Measurements from ENCODE around the gene AP1M1.

DNA sequence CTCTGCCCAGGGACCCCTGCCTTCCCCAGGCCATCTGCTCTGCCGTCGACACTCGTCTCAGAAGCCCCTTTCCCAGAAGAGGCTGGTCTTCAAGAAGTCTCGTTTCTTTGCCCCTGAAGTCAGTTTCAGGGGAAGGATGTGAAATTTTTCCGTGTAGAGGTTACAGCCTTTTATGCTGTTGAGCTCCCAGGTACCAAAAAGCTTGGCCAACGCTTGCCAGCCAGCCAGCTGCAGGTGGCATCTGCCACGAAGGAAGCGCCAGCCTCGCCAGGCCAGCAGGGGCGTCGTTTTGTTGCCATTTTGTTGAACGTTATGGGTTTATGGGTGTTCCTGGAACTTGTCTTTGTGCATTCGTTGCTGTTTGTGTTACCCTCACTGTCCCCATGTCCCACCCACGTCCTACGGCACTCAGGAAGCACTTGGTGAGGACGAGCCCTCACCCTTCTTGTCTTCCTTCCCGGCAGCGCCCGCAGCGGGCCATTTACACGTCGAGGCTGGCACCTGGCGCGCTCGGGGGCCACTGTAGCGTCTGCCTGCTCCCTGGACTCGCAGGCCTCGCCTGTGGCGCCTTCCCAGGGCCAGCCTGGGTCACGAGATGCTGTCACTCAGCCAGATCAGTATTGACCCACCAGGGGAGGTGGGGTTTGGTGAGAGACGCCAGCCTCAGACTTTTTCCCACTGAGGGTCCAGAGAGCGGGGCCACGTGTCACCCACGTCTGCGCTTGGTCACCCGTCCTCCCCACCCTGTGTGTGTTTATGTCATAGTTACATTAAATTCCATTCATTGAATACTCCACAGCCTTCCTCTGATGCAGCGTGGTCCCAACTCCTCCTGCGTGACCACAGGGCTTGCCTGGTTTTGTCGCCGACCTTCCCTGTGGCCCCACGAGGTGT, 37.1 kb downstream of the AP1M1 start:
- no peak for TF ChIP-seq POLR2AphosphoS5 (IDR thresholded peaks at IDR 0.05)
- TF ChIP-seq, protein P1, sequence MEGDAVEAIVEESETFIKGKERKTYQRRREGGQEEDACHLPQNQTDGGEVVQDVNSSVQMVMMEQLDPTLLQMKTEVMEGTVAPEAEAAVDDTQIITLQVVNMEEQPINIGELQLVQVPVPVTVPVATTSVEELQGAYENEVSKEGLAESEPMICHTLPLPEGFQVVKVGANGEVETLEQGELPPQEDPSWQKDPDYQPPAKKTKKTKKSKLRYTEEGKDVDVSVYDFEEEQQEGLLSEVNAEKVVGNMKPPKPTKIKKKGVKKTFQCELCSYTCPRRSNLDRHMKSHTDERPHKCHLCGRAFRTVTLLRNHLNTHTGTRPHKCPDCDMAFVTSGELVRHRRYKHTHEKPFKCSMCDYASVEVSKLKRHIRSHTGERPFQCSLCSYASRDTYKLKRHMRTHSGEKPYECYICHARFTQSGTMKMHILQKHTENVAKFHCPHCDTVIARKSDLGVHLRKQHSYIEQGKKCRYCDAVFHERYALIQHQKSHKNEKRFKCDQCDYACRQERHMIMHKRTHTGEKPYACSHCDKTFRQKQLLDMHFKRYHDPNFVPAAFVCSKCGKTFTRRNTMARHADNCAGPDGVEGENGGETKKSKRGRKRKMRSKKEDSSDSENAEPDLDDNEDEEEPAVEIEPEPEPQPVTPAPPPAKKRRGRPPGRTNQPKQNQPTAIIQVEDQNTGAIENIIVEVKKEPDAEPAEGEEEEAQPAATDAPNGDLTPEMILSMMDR (IDR thresholded peaks at IDR 0.05) = no peak
